Erythroblast (primary cell): ENCODE data around the gene LTC4S.

Experiments used
- GATA1 ChIP-seq: IDR thresholded peaks from 2 replicates; pipeline ENCODE4 v1.6.1; 2011; ENCODE audit warnings: low read depth, mild to moderate bottlenecking, control low read depth, low read length, moderate library complexity
- POLR2A ChIP-seq: IDR thresholded peaks from 2 replicates; pipeline ENCODE4 v1.6.1; 2011; ENCODE audit warnings: mild to moderate bottlenecking, low read length

GRCh38 chr5:179794575-179794974, 789 bp downstream of the LTC4S start:
- TF ChIP-seq POLR2A (no peak), GATA1 (no peak)
